Activated CD8-positive, alpha-beta memory T cell treated with anti-CD3 and anti-CD28 coated beads for 36 hours (primary cell): ENCODE measurements around the gene TRIM67. TPM values are rescaled to one million over a fixed set of nuclear protein-coding genes. Genes with fewer than 3 reads are reported as not detected.
"Not testable (repeated sequence)": the region's sequence is repeated elsewhere in the genome, so short reads cannot be mapped to it uniquely, and the experiment has no call there.

Experiments
- CTCF ChIA-PET: fragments of 350-600 bp; sonication (Branson Sonifier 250); formaldehyde crosslinking; loops from one replicate; lab custom pipeline; 2021; ENCODE audit warnings: antibody characterized with exemption; lab: Charles Lee
- POLR2A ChIA-PET: fragments of 350-600 bp; sonication (Branson Sonifier 250); formaldehyde crosslinking; loops from one replicate; lab custom pipeline; 2021; ENCODE audit warnings: antibody characterized with exemption; lab: Charles Lee
- total RNA-seq, 2 experiments: library from RNA; stranded (reverse); gene quantifications; one replicate each; pipeline ENCODE4 v1.2.3, GENCODE V29; 2021

Gene TRIM67
- total RNA-seq, 2 experiments from 2014 or later = not detected

GRCh38 chr1:231155808-231156207, 6.0 kb upstream of the TRIM67 start:
- ChIA-PET CTCF (no interaction called here), POLR2A (no interaction called here)

- ChIA-PET POLR2A (no interaction called here), CTCF (no interaction called here)
These were observed 4.5 kb upstream of the TRIM67 start for GRCh38 chr1:231157311-231157710.

- POLR2A ChIA-PET, CTCF ChIA-PET: not testable (repeated sequence)
These were observed 3.7 kb upstream of the TRIM67 start for GRCh38 chr1:231158141-231158540.

GRCh38 chr1:231159202-231159962, 2.5 kb upstream of the TRIM67 start:
- CTCF ChIA-PET = no interaction called here
- POLR2A ChIA-PET = no interaction called here

- POLR2A ChIA-PET = no interaction called here
These were observed 1.7 kb upstream of the TRIM67 start for GRCh38 chr1:231159963-231160761.

GRCh38 chr1:231160895-231161666, 777 bp upstream of the TRIM67 start:
- CTCF ChIA-PET = no interaction called here
- POLR2A ChIA-PET = no interaction called here

More at GRCh38 chr1:231159963-231160761, 1.7 kb upstream of the TRIM67 start:
- CTCF ChIA-PET = no interaction called here

GRCh38 chr1:231162297-231162969, 575 bp downstream of the TRIM67 start:
- ChIA-PET POLR2A (no interaction called here), CTCF (no interaction called here)

GRCh38 chr1:231162970-231163829, 1.3 kb downstream of the TRIM67 start:
- ChIA-PET POLR2A (no interaction called here), CTCF (no interaction called here)

GRCh38 chr1:231163830-231164427, 2.1 kb downstream of the TRIM67 start:
- ChIA-PET POLR2A (no interaction called here), CTCF (no interaction called here)

- CTCF ChIA-PET = no interaction called here
These were observed 3.5 kb downstream of the TRIM67 start for GRCh38 chr1:231165371-231165770.

GRCh38 chr1:231166398-231166797, 4.5 kb downstream of the TRIM67 start:
- ChIA-PET CTCF (no interaction called here), POLR2A (no interaction called here)

More at GRCh38 chr1:231165371-231165770, 3.5 kb downstream of the TRIM67 start:
- POLR2A ChIA-PET = no interaction called here

GRCh38 chr1:231170875-231171274, 9.0 kb downstream of the TRIM67 start:
- ChIA-PET CTCF (interaction anchor here (1.3 kb wide), 1 partner anchor 40 kb away, joined by 3 read pairs; no protein-coding TSS in a partner anchor), POLR2A (no interaction called here)

- CTCF ChIA-PET = interaction anchor here (1.3 kb wide), 1 partner anchor 39 kb away, joined by 3 read pairs; no protein-coding TSS in a partner anchor
- POLR2A ChIA-PET = no interaction called here
These were observed 9.9 kb downstream of the TRIM67 start for GRCh38 chr1:231171623-231172197.

- ChIA-PET CTCF (no interaction called here), POLR2A (no interaction called here)
These were observed 10.6 kb downstream of the TRIM67 start for GRCh38 chr1:231172411-231172810.

- POLR2A ChIA-PET = no interaction called here
- CTCF ChIA-PET = no interaction called here
These were observed 14.6 kb downstream of the TRIM67 start for GRCh38 chr1:231176421-231176820.

- POLR2A ChIA-PET = interaction anchor here (0.5 kb wide), 1 partner anchor 50 kb away, joined by 8 read pairs; no protein-coding TSS in a partner anchor
- CTCF ChIA-PET = no interaction called here
These were observed 15.4 kb downstream of the TRIM67 start for GRCh38 chr1:231177226-231177625.

- CTCF ChIA-PET = no interaction called here
- POLR2A ChIA-PET = no interaction called here
These were observed 16.1 kb downstream of the TRIM67 start for GRCh38 chr1:231177936-231178335.

GRCh38 chr1:231178970-231179369, 17.1 kb downstream of the TRIM67 start:
- ChIA-PET POLR2A (no interaction called here), CTCF (no interaction called here)
